WTC11 (cell line): Measurements from ENCODE around the gene ATAD2B. TPM values are rescaled to one million over a fixed set of nuclear protein-coding genes. Genes with fewer than 3 reads are reported as not detected.
A peak's percentile ranks its signal among the peaks of the same experiment; 100 is the strongest.

Experiments used
- ATAC-seq: fragments of 200-7000 bp; cut with Tn5 transposase; 2 replicates; pipeline ENCODE4 v1.10.0; 2021; ENCODE audit warnings: mild to moderate bottlenecking, moderate library complexity
- CTCF ChIA-PET: fragments of 300-600 bp; sonication (Branson Sonifier 250); formaldehyde crosslinking; loops from one replicate; lab custom pipeline; 2021; ENCODE audit warnings: antibody characterized with exemption; lab: Charles Lee
- POLR2A ChIA-PET: fragments of 350-600 bp; sonication (Branson Sonifier 250); formaldehyde crosslinking; loops from one replicate; lab custom pipeline; 2021; ENCODE audit warnings: antibody characterized with exemption; lab: Charles Lee
- DNase-seq: peaks from one replicate; pipeline ENCODE4 v3.0.0; 2021; ENCODE audit warnings: low spot score
- H3K27ac Mint-ChIP-seq: 2 replicates; pipeline ENCODE4 v1.8.0; 2021; ENCODE audit warnings: mixed read lengths
- H3K27me3 Mint-ChIP-seq: 2 replicates; pipeline ENCODE4 v1.8.0; 2021; ENCODE audit warnings: low read depth, mild to moderate bottlenecking, moderate library complexity, mixed read lengths
- H3K36me3 Mint-ChIP-seq: 2 replicates; pipeline ENCODE4 v1.8.0; 2021; ENCODE audit warnings: mixed read lengths
- H3K4me1 Mint-ChIP-seq: 2 replicates; pipeline ENCODE4 v1.8.0; 2022; ENCODE audit warnings: mixed read lengths
- H3K4me3 Mint-ChIP-seq: 2 replicates; pipeline ENCODE4 v1.8.0; 2021; ENCODE audit warnings: mild to moderate bottlenecking, moderate library complexity, mixed read lengths
- H3K9me3 Mint-ChIP-seq: 2 replicates; pipeline ENCODE4 v1.8.0; 2021; ENCODE audit warnings: mixed read lengths
- E2F4 ChIP-seq: sonication (generic); formaldehyde crosslinking; IDR thresholded peaks from 2 replicates; pipeline ENCODE4 v1.8.1; 2022; ENCODE audit warnings: low read depth, mild to moderate bottlenecking, moderate library complexity, missing genetic modification reagents, borderline replicate concordance
- EMX1 ChIP-seq: fragments of 250-450 bp; sonication (Bioruptor Pico); IDR thresholded peaks from 2 replicates; pipeline ENCODE4 v1.8.0; 2021; ENCODE audit warnings: mild to moderate bottlenecking
- GABPB1 ChIP-seq: sonication (generic); formaldehyde crosslinking; IDR thresholded peaks from 2 replicates; pipeline ENCODE4 v1.8.1; 2023; ENCODE audit warnings: mild to moderate bottlenecking, missing genetic modification reagents
- KAT7 ChIP-seq: sonication (generic); formaldehyde crosslinking; IDR thresholded peaks from 2 replicates; pipeline ENCODE4 v1.8.1; 2023; ENCODE audit warnings: missing genetic modification reagents, mild to moderate bottlenecking, borderline replicate concordance
- MXD4 ChIP-seq: fragments of 250-450 bp; sonication (Bioruptor Pico); IDR thresholded peaks from 2 replicates; pipeline ENCODE4 v1.8.0; 2021; ENCODE audit warnings: mild to moderate bottlenecking, moderate library complexity, borderline replicate concordance
- OVOL2 ChIP-seq: fragments of 250-450 bp; sonication (Bioruptor Pico); IDR thresholded peaks from 2 replicates; pipeline ENCODE4 v1.9.0; 2021; ENCODE audit warnings: mild to moderate bottlenecking, borderline replicate concordance
- ZNF232 ChIP-seq: sonication (generic); formaldehyde crosslinking; IDR thresholded peaks from 2 replicates; pipeline ENCODE4 v1.8.0; 2022; ENCODE audit warnings: mild to moderate bottlenecking, missing genetic modification reagents
- ZNF532 ChIP-seq: fragments of 250-450 bp; sonication (Bioruptor Pico); IDR thresholded peaks from 2 replicates; pipeline ENCODE4 v1.9.0; 2021; ENCODE audit warnings: mild to moderate bottlenecking, borderline replicate concordance
- total RNA-seq: library from RNA; stranded (reverse); gene quantifications from 3 replicates; pipeline ENCODE4 v1.2.3, GENCODE V29; 2021
- TF ChIP-seq, protein P1 (sequence below): sonication (generic); formaldehyde crosslinking; IDR thresholded peaks from 2 replicates; pipeline ENCODE4 v1.8.0; 2022; ENCODE audit warnings: missing genetic modification reagents
- TF ChIP-seq, protein P2 (sequence below): fragments of 250-450 bp; sonication (Bioruptor Pico); IDR thresholded peaks from 2 replicates; pipeline ENCODE4 v1.9.0; 2021; ENCODE audit warnings: moderate library complexity, mild to moderate bottlenecking, inconsistent platforms, borderline replicate concordance
- TF ChIP-seq, protein P3 (sequence below): sonication (generic); formaldehyde crosslinking; IDR thresholded peaks from 2 replicates; pipeline ENCODE4 v1.8.0; 2023; ENCODE audit warnings: missing genetic modification reagents
- TF ChIP-seq, protein P4 (sequence below): sonication (generic); formaldehyde crosslinking; IDR thresholded peaks from 2 replicates; pipeline ENCODE4 v1.8.1; 2023; ENCODE audit warnings: mild to moderate bottlenecking, moderate library complexity, missing genetic modification reagents
- TF ChIP-seq, protein P5 (sequence below): sonication (generic); formaldehyde crosslinking; conservative IDR thresholded peaks from 2 replicates; pipeline ENCODE4 v1.8.1; 2022; ENCODE audit warnings: mild to moderate bottlenecking, missing genetic modification reagents

ATAD2B gene
- total RNA-seq, 1 experiment from 2014 or later = 21.5 TPM

GRCh38 chr2:23944976-23945375, 18.1 kb upstream of the ATAD2B start (continued):
- TF ChIP-seq KAT7 (CRISPR knock-in tag) = no peak
- TF ChIP-seq, protein P1, sequence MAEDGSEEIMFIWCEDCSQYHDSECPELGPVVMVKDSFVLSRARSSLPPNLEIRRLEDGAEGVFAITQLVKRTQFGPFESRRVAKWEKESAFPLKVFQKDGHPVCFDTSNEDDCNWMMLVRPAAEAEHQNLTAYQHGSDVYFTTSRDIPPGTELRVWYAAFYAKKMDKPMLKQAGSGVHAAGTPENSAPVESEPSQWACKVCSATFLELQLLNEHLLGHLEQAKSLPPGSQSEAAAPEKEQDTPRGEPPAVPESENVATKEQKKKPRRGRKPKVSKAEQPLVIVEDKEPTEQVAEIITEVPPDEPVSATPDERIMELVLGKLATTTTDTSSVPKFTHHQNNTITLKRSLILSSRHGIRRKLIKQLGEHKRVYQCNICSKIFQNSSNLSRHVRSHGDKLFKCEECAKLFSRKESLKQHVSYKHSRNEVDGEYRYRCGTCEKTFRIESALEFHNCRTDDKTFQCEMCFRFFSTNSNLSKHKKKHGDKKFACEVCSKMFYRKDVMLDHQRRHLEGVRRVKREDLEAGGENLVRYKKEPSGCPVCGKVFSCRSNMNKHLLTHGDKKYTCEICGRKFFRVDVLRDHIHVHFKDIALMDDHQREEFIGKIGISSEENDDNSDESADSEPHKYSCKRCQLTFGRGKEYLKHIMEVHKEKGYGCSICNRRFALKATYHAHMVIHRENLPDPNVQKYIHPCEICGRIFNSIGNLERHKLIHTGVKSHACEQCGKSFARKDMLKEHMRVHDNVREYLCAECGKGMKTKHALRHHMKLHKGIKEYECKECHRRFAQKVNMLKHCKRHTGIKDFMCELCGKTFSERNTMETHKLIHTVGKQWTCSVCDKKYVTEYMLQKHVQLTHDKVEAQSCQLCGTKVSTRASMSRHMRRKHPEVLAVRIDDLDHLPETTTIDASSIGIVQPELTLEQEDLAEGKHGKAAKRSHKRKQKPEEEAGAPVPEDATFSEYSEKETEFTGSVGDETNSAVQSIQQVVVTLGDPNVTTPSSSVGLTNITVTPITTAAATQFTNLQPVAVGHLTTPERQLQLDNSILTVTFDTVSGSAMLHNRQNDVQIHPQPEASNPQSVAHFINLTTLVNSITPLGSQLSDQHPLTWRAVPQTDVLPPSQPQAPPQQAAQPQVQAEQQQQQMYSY (CRISPR knock-in tag) = no peak
- TF ChIP-seq EMX1 (CRISPR knock-in tag) = no peak
- TF ChIP-seq, protein P2, sequence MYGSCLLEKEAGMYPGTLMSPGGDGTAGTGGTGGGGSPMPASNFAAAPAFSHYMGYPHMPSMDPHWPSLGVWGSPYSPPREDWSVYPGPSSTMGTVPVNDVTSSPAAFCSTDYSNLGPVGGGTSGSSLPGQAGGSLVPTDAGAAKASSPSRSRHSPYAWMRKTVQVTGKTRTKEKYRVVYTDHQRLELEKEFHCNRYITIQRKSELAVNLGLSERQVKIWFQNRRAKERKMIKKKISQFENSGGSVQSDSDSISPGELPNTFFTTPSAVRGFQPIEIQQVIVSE (CRISPR knock-in tag) = no peak
- TF ChIP-seq E2F4 (CRISPR knock-in tag) = no peak

DNA sequence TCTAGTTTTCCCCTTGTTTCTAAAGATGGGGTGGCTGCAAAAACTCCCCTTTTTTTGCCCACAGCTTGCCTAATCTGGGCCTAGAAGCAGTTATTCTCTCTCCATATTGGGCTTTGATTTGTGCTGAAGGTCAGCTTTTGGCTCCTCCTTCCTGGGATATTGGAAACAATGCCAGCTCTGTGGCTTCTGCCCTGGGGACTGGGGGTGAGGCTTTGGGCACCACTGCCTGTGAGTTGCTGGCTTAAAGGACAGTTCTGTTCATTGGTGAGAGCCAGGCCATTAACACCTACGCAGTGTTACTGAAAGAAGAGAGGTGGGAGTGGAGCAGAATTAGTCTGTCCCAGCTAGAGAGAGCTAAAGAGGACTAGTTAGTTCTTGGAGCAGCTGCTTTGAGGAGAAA, 17.6 kb upstream of the ATAD2B start:
- ChIA-PET CTCF (interaction anchor here (2.7 kb wide), 1 partner anchor 18 kb away, joined by 14 read pairs; the partner anchor contains the start of gene ATAD2B), POLR2A (interaction anchor here (1.8 kb wide), 1 partner anchor 18 kb away, joined by 7 read pairs; the partner anchor contains the start of gene ATAD2B)
- Mint-ChIP-seq H3K36me3 (peaks cover 14% of the 10 kb centered on the region), H3K4me3 (no peak overlapping the region), H3K27ac (peak overlapping the region; percentile 12), H3K9me3 (no peaks in the 10 kb centered on the region), H3K27me3 (no peaks in the 10 kb centered on the region), H3K4me1 (peaks cover 18% of the 10 kb centered on the region)
- TF ChIP-seq, protein P3, sequence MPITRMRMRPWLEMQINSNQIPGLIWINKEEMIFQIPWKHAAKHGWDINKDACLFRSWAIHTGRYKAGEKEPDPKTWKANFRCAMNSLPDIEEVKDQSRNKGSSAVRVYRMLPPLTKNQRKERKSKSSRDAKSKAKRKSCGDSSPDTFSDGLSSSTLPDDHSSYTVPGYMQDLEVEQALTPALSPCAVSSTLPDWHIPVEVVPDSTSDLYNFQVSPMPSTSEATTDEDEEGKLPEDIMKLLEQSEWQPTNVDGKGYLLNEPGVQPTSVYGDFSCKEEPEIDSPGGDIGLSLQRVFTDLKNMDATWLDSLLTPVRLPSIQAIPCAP (CRISPR knock-in tag) = no peak
- TF ChIP-seq ZNF232 (CRISPR knock-in tag) = no peak
- TF ChIP-seq, protein P2 (CRISPR knock-in tag) = no peak
- no peak for TF ChIP-seq GABPB1 (CRISPR knock-in tag)
- no peak for TF ChIP-seq KAT7 (CRISPR knock-in tag)
- no peak for TF ChIP-seq OVOL2 (CRISPR knock-in tag)
- TF ChIP-seq, protein P4, sequence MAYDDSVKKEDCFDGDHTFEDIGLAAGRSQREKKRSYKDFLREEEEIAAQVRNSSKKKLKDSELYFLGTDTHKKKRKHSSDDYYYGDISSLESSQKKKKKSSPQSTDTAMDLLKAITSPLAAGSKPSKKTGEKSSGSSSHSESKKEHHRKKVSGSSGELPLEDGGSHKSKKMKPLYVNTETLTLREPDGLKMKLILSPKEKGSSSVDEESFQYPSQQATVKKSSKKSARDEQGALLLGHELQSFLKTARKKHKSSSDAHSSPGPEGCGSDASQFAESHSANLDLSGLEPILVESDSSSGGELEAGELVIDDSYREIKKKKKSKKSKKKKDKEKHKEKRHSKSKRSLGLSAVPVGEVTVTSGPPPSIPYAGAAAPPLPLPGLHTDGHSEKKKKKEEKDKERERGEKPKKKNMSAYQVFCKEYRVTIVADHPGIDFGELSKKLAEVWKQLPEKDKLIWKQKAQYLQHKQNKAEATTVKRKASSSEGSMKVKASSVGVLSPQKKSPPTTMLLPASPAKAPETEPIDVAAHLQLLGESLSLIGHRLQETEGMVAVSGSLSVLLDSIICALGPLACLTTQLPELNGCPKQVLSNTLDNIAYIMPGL (CRISPR knock-in tag) = no peak
- no peak for TF ChIP-seq MXD4 (CRISPR knock-in tag)
- ATAC-seq (no peak), DNase-seq (no peak)

DNA sequence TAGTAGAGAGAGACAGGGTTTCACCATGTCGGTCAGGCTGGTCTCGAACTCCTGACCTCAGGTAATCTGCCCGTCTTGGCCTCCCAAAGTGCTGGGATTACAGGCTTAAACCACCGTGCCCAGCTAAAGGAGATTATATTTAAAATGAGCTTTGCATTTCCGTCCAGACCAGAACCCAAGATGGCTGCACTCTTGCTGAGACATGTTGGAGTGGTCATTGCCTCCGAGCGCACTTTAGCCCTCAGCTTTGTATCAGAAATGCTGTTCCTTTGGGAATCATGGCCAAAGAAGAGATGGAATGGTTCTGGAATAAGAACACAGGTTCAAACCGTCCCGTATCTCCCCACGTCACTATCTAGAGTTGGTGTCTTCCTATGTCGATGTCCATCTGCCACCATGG, 16.7 kb upstream of the ATAD2B start:
- Mint-ChIP-seq H3K4me1 (peaks cover 27% of the 10 kb centered on the region), H3K4me3 (no peak overlapping the region), H3K27me3 (no peaks in the 10 kb centered on the region), H3K9me3 (no peaks in the 10 kb centered on the region), H3K36me3 (peaks cover 14% of the 10 kb centered on the region), H3K27ac (no peak overlapping the region)
- DNase-seq (no peak), ATAC-seq (no peak)
- TF ChIP-seq, protein P5, sequence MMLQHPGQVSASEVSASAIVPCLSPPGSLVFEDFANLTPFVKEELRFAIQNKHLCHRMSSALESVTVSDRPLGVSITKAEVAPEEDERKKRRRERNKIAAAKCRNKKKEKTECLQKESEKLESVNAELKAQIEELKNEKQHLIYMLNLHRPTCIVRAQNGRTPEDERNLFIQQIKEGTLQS (CRISPR knock-in tag) = no peak
- TF ChIP-seq ZNF532 (CRISPR knock-in tag) = no peak
- CTCF ChIA-PET = interaction anchor here (2.7 kb wide), 1 partner anchor 17 kb away, joined by 14 read pairs; the partner anchor contains the start of gene ATAD2B
- POLR2A ChIA-PET = no interaction called here
